H9 (cell line): ENCODE data around the gene AK5. TPM values are rescaled to one million over a fixed set of nuclear protein-coding genes. Genes with fewer than 3 reads are reported as not detected.

Experiments
- DNase-seq: peaks from one replicate; pipeline ENCODE4 v3.0.0-alpha.2; 2017
- H2AFZ ChIP-seq: one replicate; pipeline ENCODE4 v1.6.1; 2013; ENCODE audit warnings: mild to moderate bottlenecking, low read length, control low read depth, moderate library complexity
- H2AK5ac ChIP-seq: 2 replicates; pipeline ENCODE4 v1.6.1; 2013; ENCODE audit warnings: low read length, control low read depth, mixed read lengths; ENCODE audit not compliant: insufficient read length
- H2BK120ac ChIP-seq: one replicate; pipeline ENCODE4 v1.6.1; 2013; ENCODE audit warnings: low read depth, mild to moderate bottlenecking, low read length, control low read depth, inconsistent platforms; ENCODE audit not compliant: poor library complexity, severe bottlenecking
- H2BK12ac ChIP-seq: 2 replicates; pipeline ENCODE4 v1.6.1; 2013; ENCODE audit warnings: low read length, control low read depth, mixed read lengths, low read depth; ENCODE audit not compliant: insufficient read length
- H2BK15ac ChIP-seq: 2 replicates; pipeline ENCODE4 v1.6.1; 2013; ENCODE audit warnings: low read depth, low read length, control low read depth
- H2BK20ac ChIP-seq: one replicate; pipeline ENCODE4 v1.6.1; 2013; ENCODE audit warnings: low read depth, mild to moderate bottlenecking, low read length, control low read depth, inconsistent platforms; ENCODE audit not compliant: poor library complexity, severe bottlenecking
- H2BK5ac ChIP-seq: 2 replicates; pipeline ENCODE4 v1.6.1; 2013; ENCODE audit warnings: low read length, control low read depth, mixed read lengths; ENCODE audit not compliant: insufficient read length
- H3K14ac ChIP-seq: 2 replicates; pipeline ENCODE4 v1.6.1; 2013; ENCODE audit warnings: low read length, control low read depth; ENCODE audit not compliant: insufficient read depth
- H3K18ac ChIP-seq: 2 replicates; pipeline ENCODE4 v1.6.1; 2013; ENCODE audit warnings: low read depth, mild to moderate bottlenecking, mixed read lengths, low read length, control low read depth; ENCODE audit not compliant: insufficient read length
- H3K23ac ChIP-seq: 2 replicates; pipeline ENCODE4 v1.6.1; 2013; ENCODE audit warnings: low read length, control low read depth, mixed read lengths, low read depth; ENCODE audit not compliant: insufficient read length
- H3K23me2 ChIP-seq: 2 replicates; pipeline ENCODE4 v1.6.1; 2013; ENCODE audit warnings: low read depth, mild to moderate bottlenecking, mixed read lengths, low read length, control low read depth; ENCODE audit not compliant: insufficient read length, poor library complexity, severe bottlenecking
- H3K27ac ChIP-seq: 2 replicates; pipeline ENCODE4 v1.5.1; 2013; ENCODE audit warnings: low read length, control low read depth, mixed read lengths, low read depth; ENCODE audit not compliant: insufficient read length
- H3K27me3 ChIP-seq: 2 replicates; pipeline ENCODE4 v1.6.1; 2013; ENCODE audit warnings: low read length, control low read depth, inconsistent platforms; ENCODE audit not compliant: insufficient read depth
- H3K4ac ChIP-seq: 2 replicates; pipeline ENCODE4 v1.6.1; 2013; ENCODE audit warnings: low read depth, mild to moderate bottlenecking, control low read depth, inconsistent platforms, low read length, moderate library complexity
- H3K4me1 ChIP-seq: 2 replicates; pipeline ENCODE4 v1.6.1; 2013; ENCODE audit warnings: low read length, control low read depth, inconsistent platforms; ENCODE audit not compliant: insufficient read depth
- H3K4me2 ChIP-seq: 2 replicates; pipeline ENCODE4 v1.6.1; 2013; ENCODE audit warnings: low read length, control low read depth, mixed read lengths; ENCODE audit not compliant: insufficient read length, insufficient read depth
- H3K56ac ChIP-seq: 2 replicates; pipeline ENCODE4 v1.6.1; 2013; ENCODE audit warnings: low read depth, mild to moderate bottlenecking, mixed read lengths, low read length, control low read depth; ENCODE audit not compliant: insufficient read length
- H3K79me1 ChIP-seq: 2 replicates; pipeline ENCODE4 v1.6.1; 2013; ENCODE audit warnings: low read depth, mild to moderate bottlenecking, moderate library complexity, low read length, control low read depth, inconsistent platforms; ENCODE audit not compliant: insufficient read depth, poor library complexity, severe bottlenecking
- H3K79me2 ChIP-seq: 2 replicates; pipeline ENCODE4 v1.6.1; 2013; ENCODE audit warnings: low read length, control low read depth, inconsistent platforms; ENCODE audit not compliant: insufficient read depth
- H3K9ac ChIP-seq: 2 replicates; pipeline ENCODE4 v1.6.1; 2013; ENCODE audit warnings: low read length, control low read depth, mixed read lengths; ENCODE audit not compliant: insufficient read length; ENCODE audit errors: extremely low read depth
- H3K9me3 ChIP-seq: one replicate; pipeline ENCODE4 v1.6.1; 2013; ENCODE audit warnings: low read depth, low read length, inconsistent platforms; ENCODE audit not compliant: control insufficient read depth
- H3T11ph ChIP-seq: one replicate; pipeline ENCODE4 v1.6.1; 2013; ENCODE audit warnings: mild to moderate bottlenecking, low read length, control low read depth, inconsistent platforms
- H4K20me1 ChIP-seq: one replicate; pipeline ENCODE4 v1.6.1; 2013; ENCODE audit not compliant: control insufficient read depth, insufficient read length, insufficient read depth
- H4K5ac ChIP-seq: 2 replicates; pipeline ENCODE4 v1.6.1; 2013; ENCODE audit warnings: low read depth, mild to moderate bottlenecking, mixed read lengths, low read length, control low read depth; ENCODE audit not compliant: insufficient read length
- H4K8ac ChIP-seq: replicated peaks from 2 replicates; pipeline ENCODE4 v1.6.1; 2013; ENCODE audit warnings: low read length, control low read depth, mixed read lengths, low read depth; ENCODE audit not compliant: insufficient read length
- H4K91ac ChIP-seq: 2 replicates; pipeline ENCODE4 v1.6.1; 2013; ENCODE audit warnings: low read depth, mild to moderate bottlenecking, moderate library complexity, mixed read lengths, low read length, control low read depth; ENCODE audit not compliant: insufficient read length
- H3K27ac Mint-ChIP-seq, 3 experiments: 2 replicates in 2 of 3; 3 replicates in 1 of 3; pipeline ENCODE4 v1.8.0; 2020 to 2021; ENCODE audit warnings: mixed read lengths in 3 of 3, mild to moderate bottlenecking in 1 of 3, moderate library complexity in 1 of 3
- H3K27me3 Mint-ChIP-seq: 2 replicates; pipeline ENCODE4 v1.8.0; 2021; ENCODE audit warnings: low read depth, mild to moderate bottlenecking, moderate library complexity, mixed read lengths
- H3K36me3 Mint-ChIP-seq, 3 experiments: 2 replicates in 2 of 3; 3 replicates in 1 of 3; pipeline ENCODE4 v1.8.0; 2020 to 2021; ENCODE audit warnings: low read depth in 3 of 3, mixed read lengths in 3 of 3; ENCODE audit not compliant: insufficient read depth in 1 of 3
- H3K4me1 Mint-ChIP-seq, 2 experiments: 2 replicates each; pipeline ENCODE4 v1.8.0; 2020; ENCODE audit warnings: mixed read lengths in 2 of 2
- H3K4me3 Mint-ChIP-seq, 2 experiments: 2 replicates in 1 of 2; 3 replicates in 1 of 2; pipeline ENCODE4 v1.8.0; 2020 to 2021; ENCODE audit warnings: mild to moderate bottlenecking in 2 of 2, mixed read lengths in 2 of 2, moderate library complexity in 1 of 2
- H3K9me3 Mint-ChIP-seq, 2 experiments: 2 replicates in 1 of 2; 3 replicates in 1 of 2; pipeline ENCODE4 v1.8.0; 2020; ENCODE audit warnings: mild to moderate bottlenecking in 2 of 2, mixed read lengths in 2 of 2, moderate library complexity in 1 of 2
- total RNA-seq: library from RNA; stranded (reverse); gene quantifications from 2 replicates; pipeline ENCODE4 v1.2.1, GENCODE V29; 2021
- TF ChIP-seq, protein P1 (sequence below): fragments of 200-600 bp; sonication (generic); conservative IDR thresholded peaks from 3 replicates; pipeline ENCODE4 v1.8.0; 2021; ENCODE audit warnings: antibody characterized with exemption, mild to moderate bottlenecking

Gene AK5
- total RNA-seq, 1 experiment from 2014 or later, result 2.5 TPM

DNA sequence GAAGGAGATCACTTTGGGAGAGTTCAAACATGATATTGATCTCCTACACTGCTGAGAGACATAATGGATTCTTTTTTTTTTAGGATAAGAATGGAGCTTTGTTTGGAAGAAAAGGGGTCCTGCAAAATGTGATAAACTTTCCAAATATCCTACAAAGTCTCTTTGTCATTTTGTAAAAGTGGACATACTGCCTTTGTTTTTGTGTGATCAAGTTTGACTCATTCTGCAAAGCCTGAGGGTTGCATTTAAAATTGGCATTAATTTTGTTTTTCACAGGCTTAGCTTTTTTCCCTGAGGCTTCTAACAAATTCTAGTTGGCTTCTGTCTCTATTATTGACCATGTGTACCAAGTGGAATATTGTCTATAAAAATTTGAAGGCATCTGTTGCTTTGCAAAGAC is 113.2 kb downstream of the AK5 start:
- Histone ChIP-seq H3K23me2 (no peaks in the 10 kb centered on the region), H2AFZ (no peak overlapping the region), H3T11ph (no peak overlapping the region), H3K23ac (no peak overlapping the region), H2BK5ac (no peak overlapping the region), H2BK20ac (no peak overlapping the region), H4K8ac (no peak overlapping the region), H2AK5ac (no peak overlapping the region), H3K4ac (no peak overlapping the region), H3K27ac (no peak overlapping the region), H4K20me1 (no peaks in the 10 kb centered on the region), H4K91ac (no peak overlapping the region), H3K56ac (no peak overlapping the region), H3K14ac (no peak overlapping the region), H2BK12ac (no peak overlapping the region), H3K9me3 (no peaks in the 10 kb centered on the region), H2BK15ac (no peak overlapping the region), H3K79me2 (no peaks in the 10 kb centered on the region), H3K18ac (no peak overlapping the region), H2BK120ac (no peak overlapping the region), H3K4me1 (no peaks in the 10 kb centered on the region; the same call in 1 of the 2 replicates), H3K9ac (no peak overlapping the region), H4K5ac (no peak overlapping the region), H3K4me2 (no peak overlapping the region), H3K79me1 (no peaks in the 10 kb centered on the region), H3K27me3 (no peaks in the 10 kb centered on the region)
- H3K9me3 Mint-ChIP-seq, result no peaks in the 10 kb centered on the region
- no peaks in the 10 kb centered on the region for H3K36me3 Mint-ChIP-seq
- H3K27me3 Mint-ChIP-seq, result no peaks in the 10 kb centered on the region
- DNase-seq, result no peak
- TF ChIP-seq, protein P1, sequence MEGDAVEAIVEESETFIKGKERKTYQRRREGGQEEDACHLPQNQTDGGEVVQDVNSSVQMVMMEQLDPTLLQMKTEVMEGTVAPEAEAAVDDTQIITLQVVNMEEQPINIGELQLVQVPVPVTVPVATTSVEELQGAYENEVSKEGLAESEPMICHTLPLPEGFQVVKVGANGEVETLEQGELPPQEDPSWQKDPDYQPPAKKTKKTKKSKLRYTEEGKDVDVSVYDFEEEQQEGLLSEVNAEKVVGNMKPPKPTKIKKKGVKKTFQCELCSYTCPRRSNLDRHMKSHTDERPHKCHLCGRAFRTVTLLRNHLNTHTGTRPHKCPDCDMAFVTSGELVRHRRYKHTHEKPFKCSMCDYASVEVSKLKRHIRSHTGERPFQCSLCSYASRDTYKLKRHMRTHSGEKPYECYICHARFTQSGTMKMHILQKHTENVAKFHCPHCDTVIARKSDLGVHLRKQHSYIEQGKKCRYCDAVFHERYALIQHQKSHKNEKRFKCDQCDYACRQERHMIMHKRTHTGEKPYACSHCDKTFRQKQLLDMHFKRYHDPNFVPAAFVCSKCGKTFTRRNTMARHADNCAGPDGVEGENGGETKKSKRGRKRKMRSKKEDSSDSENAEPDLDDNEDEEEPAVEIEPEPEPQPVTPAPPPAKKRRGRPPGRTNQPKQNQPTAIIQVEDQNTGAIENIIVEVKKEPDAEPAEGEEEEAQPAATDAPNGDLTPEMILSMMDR, result no peak
- H3K27ac Mint-ChIP-seq, result no peak overlapping the region
- H3K4me3 Mint-ChIP-seq, result no peak overlapping the region
- H3K4me1 Mint-ChIP-seq, result peaks cover 9 to 22% of the 10 kb centered on the region in 2 experiments
